GM18519 (cell line): ENCODE measurements around the gene ZC3H12D.
"Not testable (repeated sequence)": the region's sequence is repeated elsewhere in the genome, so short reads cannot be mapped to it uniquely, and the experiment has no call there.

ENCODE experiments used
- ATAC-seq: cut with Tn5 transposase; IDR thresholded peaks from one replicate; pipeline ENCODE4 v1.9.1; 2021; ENCODE audit warnings: mild to moderate bottlenecking, moderate library complexity; ENCODE audit not compliant: unreplicated experiment, low FRiP score

ZC3H12D gene

GRCh38 chr6:149487316-149487715 lies 2.5 kb upstream of the ZC3H12D start:
- ATAC-seq: no peak

- no peak for ATAC-seq
Observed at GRCh38 chr6:149483849-149484655, 762 bp downstream of the ZC3H12D start.

- no peak for ATAC-seq
Observed at GRCh38 chr6:149483334-149483725, 1.5 kb downstream of the ZC3H12D start.

GRCh38 chr6:149482545-149483333 lies 2.1 kb downstream of the ZC3H12D start:
- ATAC-seq: no peak

- no peak for ATAC-seq
Observed at GRCh38 chr6:149480502-149481280, 4.1 kb downstream of the ZC3H12D start.

- ATAC-seq: no peak
Observed at GRCh38 chr6:149478631-149479314, 6.0 kb downstream of the ZC3H12D start.

GRCh38 chr6:149477544-149477943 lies 7.3 kb downstream of the ZC3H12D start:
- ATAC-seq: no peak

- ATAC-seq: no peak
Observed at GRCh38 chr6:149476789-149477455, 7.9 kb downstream of the ZC3H12D start.

- no peak for ATAC-seq
Observed at GRCh38 chr6:149474108-149474935, 10.5 kb downstream of the ZC3H12D start.

GRCh38 chr6:149473080-149474052 lies 11.4 kb downstream of the ZC3H12D start:
- ATAC-seq: no peak

GRCh38 chr6:149472241-149472640 lies 12.6 kb downstream of the ZC3H12D start:
- no peak for ATAC-seq

- no peak for ATAC-seq
Observed at GRCh38 chr6:149471801-149472200, 13.0 kb downstream of the ZC3H12D start.

GRCh38 chr6:149470948-149471347 lies 13.9 kb downstream of the ZC3H12D start:
- ATAC-seq: no peak

- no peak for ATAC-seq
Observed at GRCh38 chr6:149468179-149468578, 16.6 kb downstream of the ZC3H12D start.

- no peak for ATAC-seq
Observed at GRCh38 chr6:149467265-149467664, 17.5 kb downstream of the ZC3H12D start.

GRCh38 chr6:149464411-149464810 lies 20.4 kb downstream of the ZC3H12D start:
- ATAC-seq: no peak

GRCh38 chr6:149463781-149464180 lies 21.0 kb downstream of the ZC3H12D start:
- no peak for ATAC-seq

- not testable (repeated sequence) for ATAC-seq
Observed at GRCh38 chr6:149462712-149463111, 22.1 kb downstream of the ZC3H12D start.
